Neural cell (in vitro differentiated cells): Measurements from ENCODE around the gene SURF4. TPM values are rescaled to one million over a fixed set of nuclear protein-coding genes. Genes with fewer than 3 reads are reported as not detected.
A peak's percentile ranks its signal among the peaks of the same experiment; 100 is the strongest.
"Not testable (repeated sequence)": the region's sequence is repeated elsewhere in the genome, so short reads cannot be mapped to it uniquely, and the experiment has no call there.

ENCODE experiments used
- H2AFZ ChIP-seq: fragments of 200-600, 300-800 bp; sonication (generic), shearing (Covaris generic); 2 replicates; pipeline ENCODE4 v1.6.0; 2014; ENCODE audit warnings: low read depth, mild to moderate bottlenecking, antibody characterized with exemption, low read length, moderate library complexity
- H3F3A ChIP-seq: fragments of 200-600 bp; shearing (Covaris generic); 2 replicates; pipeline ENCODE4 v1.6.1; 2016; ENCODE audit warnings: mild to moderate bottlenecking, moderate library complexity, mixed read lengths, antibody characterized with exemption, low read length; ENCODE audit not compliant: insufficient read depth, poor library complexity, severe bottlenecking
- H3K27ac ChIP-seq: fragments of 200-600, 300-800 bp; sonication (generic), shearing (Covaris generic); 2 replicates; pipeline ENCODE4 v1.5.1; 2014; ENCODE audit warnings: mild to moderate bottlenecking, low read length, moderate library complexity
- H3K27me3 ChIP-seq: fragments of 300-800, 200-600 bp; sonication (generic), shearing (Covaris generic); 2 replicates; pipeline ENCODE4 v1.6.0; 2014; ENCODE audit warnings: mild to moderate bottlenecking, low read depth, low read length, moderate library complexity; ENCODE audit not compliant: insufficient read depth
- H3K36me3 ChIP-seq: fragments of 300-800, 200-600 bp; sonication (generic), shearing (Covaris generic); 2 replicates; pipeline ENCODE4 v1.5.1; 2014; ENCODE audit warnings: mild to moderate bottlenecking, antibody characterized with exemption, low read length, moderate library complexity; ENCODE audit not compliant: insufficient read depth
- H3K4me2 ChIP-seq: fragments of 300-800, 200-600 bp; sonication (generic), shearing (Covaris generic); 2 replicates; pipeline ENCODE4 v1.6.0; 2014; ENCODE audit warnings: mild to moderate bottlenecking, low read length
- H3K4me3 ChIP-seq: fragments of 300-800, 200-600 bp; sonication (generic), shearing (Covaris generic); 2 replicates; pipeline ENCODE4 v1.5.1; 2014; ENCODE audit warnings: mild to moderate bottlenecking, low read length, moderate library complexity
- H3K79me2 ChIP-seq: fragments of 200-600 bp; shearing (Covaris generic); replicated peaks from 2 replicates; pipeline ENCODE4 v1.6.0; 2014; ENCODE audit warnings: mild to moderate bottlenecking, low read length, moderate library complexity; ENCODE audit not compliant: insufficient read depth
- H3K9ac ChIP-seq: fragments of 300-800, 200-600 bp; sonication (generic), shearing (Covaris generic); 2 replicates; pipeline ENCODE4 v1.6.1; 2016; ENCODE audit warnings: mild to moderate bottlenecking, low read length, mixed read lengths
- H3K9me2 ChIP-seq: fragments of 200-600 bp; shearing (Covaris generic); 2 replicates; pipeline ENCODE4 v1.6.1; 2016; ENCODE audit warnings: mild to moderate bottlenecking, low read length, mixed read lengths; ENCODE audit not compliant: insufficient read depth
- H3K9me3 ChIP-seq: fragments of 200-600, 300-800 bp; sonication (generic), shearing (Covaris generic); 2 replicates; pipeline ENCODE4 v1.6.1; 2016; ENCODE audit warnings: mild to moderate bottlenecking, mixed run types, low read length, moderate library complexity, mixed read lengths
- H4K20me1 ChIP-seq: fragments of 200-600 bp; shearing (Covaris generic); 2 replicates; pipeline ENCODE4 v1.6.1; 2016; ENCODE audit warnings: mild to moderate bottlenecking, mixed run types; ENCODE audit not compliant: insufficient read depth
- EP300 ChIP-seq: fragments of 450-650 bp; conservative IDR thresholded peaks from 2 replicates; pipeline ENCODE4 v1.6.1; 2014; ENCODE audit warnings: antibody characterized with exemption, mild to moderate bottlenecking, moderate library complexity; ENCODE audit not compliant: poor library complexity, severe bottlenecking
- EZH2 ChIP-seq: fragments of 200-600, 300-800 bp; shearing (Covaris generic), sonication (generic); IDR thresholded peaks from 2 replicates; pipeline ENCODE4 v1.6.1; 2014; ENCODE audit warnings: antibody characterized with exemption, low read length, borderline replicate concordance, mild to moderate bottlenecking; ENCODE audit not compliant: insufficient read depth, poor library complexity, severe bottlenecking
- MXI1 ChIP-seq: fragments of 450-650 bp; conservative IDR thresholded peaks from 2 replicates; pipeline ENCODE4 v1.6.1; 2014; ENCODE audit warnings: antibody characterized with exemption, mild to moderate bottlenecking; ENCODE audit not compliant: poor library complexity, severe bottlenecking
- POLR2AphosphoS5 ChIP-seq: IDR thresholded peaks from 2 replicates; pipeline ENCODE4 v1.6.1; 2012
- RAD21 ChIP-seq: fragments of 450-650 bp; conservative IDR thresholded peaks from 2 replicates; pipeline ENCODE4 v1.6.1; 2014; ENCODE audit warnings: antibody characterized with exemption, mild to moderate bottlenecking, moderate library complexity
- SMC3 ChIP-seq: fragments of 450-650 bp; conservative IDR thresholded peaks from 2 replicates; pipeline ENCODE4 v1.6.1; 2014; ENCODE audit warnings: antibody characterized with exemption, mild to moderate bottlenecking, moderate library complexity; ENCODE audit not compliant: poor library complexity
- TAF1 ChIP-seq: IDR thresholded peaks from 2 replicates; pipeline ENCODE4 v1.6.1; 2012; ENCODE audit warnings: low read depth
- polyA plus RNA-seq: library from polyadenylated mRNA; depleted of rRNA; stranded (reverse); fragments of >200 nt; gene quantifications from 2 replicates; pipeline ENCODE4 v1.2.3, GENCODE V29; 2014
- TF ChIP-seq, protein P1 (sequence below): fragments of 450-650 bp; IDR thresholded peaks from 2 replicates; pipeline ENCODE4 v1.5.1; 2014; ENCODE audit warnings: antibody characterized with exemption, mild to moderate bottlenecking, moderate library complexity; ENCODE audit not compliant: poor library complexity, severe bottlenecking
- TF ChIP-seq, protein P2 (sequence below): IDR thresholded peaks from 2 replicates; pipeline ENCODE4 v1.6.1; 2012; ENCODE audit warnings: borderline replicate concordance

The SURF4 gene
- polyA plus RNA-seq, 1 donor from 2014 or later: 78.3 TPM

DNA sequence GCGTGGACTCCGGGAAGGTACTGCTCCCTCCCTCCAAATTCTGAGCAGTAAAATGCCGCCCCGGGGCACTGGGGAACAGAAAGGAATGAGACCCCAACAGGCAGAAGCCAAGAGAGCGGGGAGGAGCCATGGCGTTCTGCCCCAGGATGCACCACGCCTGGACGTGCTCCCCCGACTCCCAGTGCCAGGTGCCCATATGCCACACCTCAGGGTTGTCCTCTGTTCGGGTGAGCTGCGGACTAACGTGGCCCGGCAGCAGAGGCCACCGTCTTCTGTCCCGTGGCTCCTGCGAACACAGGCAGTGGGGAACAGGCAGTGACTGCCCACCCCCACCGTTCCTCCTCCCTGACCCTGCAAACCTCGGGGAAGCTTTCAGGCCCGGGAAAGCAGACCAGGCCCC is 44.6 kb downstream of the SURF4 start:
- Histone ChIP-seq H3K4me2 (no peak overlapping the region), H3K79me2 (peaks cover 14% of the 10 kb centered on the region), H3K9me2 (no peaks in the 10 kb centered on the region), H4K20me1 (no peaks in the 10 kb centered on the region), H3K9me3 (no peaks in the 10 kb centered on the region), H3K4me3 (no peak overlapping the region), H3F3A (no peaks in the 10 kb centered on the region), H2AFZ (no peak overlapping the region), H3K27me3 (no peaks in the 10 kb centered on the region), H3K9ac (no peak overlapping the region), H3K36me3 (no peaks in the 10 kb centered on the region), H3K27ac (no peak overlapping the region)
- TF ChIP-seq, protein P1, sequence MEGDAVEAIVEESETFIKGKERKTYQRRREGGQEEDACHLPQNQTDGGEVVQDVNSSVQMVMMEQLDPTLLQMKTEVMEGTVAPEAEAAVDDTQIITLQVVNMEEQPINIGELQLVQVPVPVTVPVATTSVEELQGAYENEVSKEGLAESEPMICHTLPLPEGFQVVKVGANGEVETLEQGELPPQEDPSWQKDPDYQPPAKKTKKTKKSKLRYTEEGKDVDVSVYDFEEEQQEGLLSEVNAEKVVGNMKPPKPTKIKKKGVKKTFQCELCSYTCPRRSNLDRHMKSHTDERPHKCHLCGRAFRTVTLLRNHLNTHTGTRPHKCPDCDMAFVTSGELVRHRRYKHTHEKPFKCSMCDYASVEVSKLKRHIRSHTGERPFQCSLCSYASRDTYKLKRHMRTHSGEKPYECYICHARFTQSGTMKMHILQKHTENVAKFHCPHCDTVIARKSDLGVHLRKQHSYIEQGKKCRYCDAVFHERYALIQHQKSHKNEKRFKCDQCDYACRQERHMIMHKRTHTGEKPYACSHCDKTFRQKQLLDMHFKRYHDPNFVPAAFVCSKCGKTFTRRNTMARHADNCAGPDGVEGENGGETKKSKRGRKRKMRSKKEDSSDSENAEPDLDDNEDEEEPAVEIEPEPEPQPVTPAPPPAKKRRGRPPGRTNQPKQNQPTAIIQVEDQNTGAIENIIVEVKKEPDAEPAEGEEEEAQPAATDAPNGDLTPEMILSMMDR: no peak
- TF ChIP-seq RAD21 (no peak), POLR2AphosphoS5 (no peak), TAF1 (no peak), EZH2 (no peak), SMC3 (no peak), MXI1 (no peak), EP300 (no peak)
- TF ChIP-seq, protein P2, sequence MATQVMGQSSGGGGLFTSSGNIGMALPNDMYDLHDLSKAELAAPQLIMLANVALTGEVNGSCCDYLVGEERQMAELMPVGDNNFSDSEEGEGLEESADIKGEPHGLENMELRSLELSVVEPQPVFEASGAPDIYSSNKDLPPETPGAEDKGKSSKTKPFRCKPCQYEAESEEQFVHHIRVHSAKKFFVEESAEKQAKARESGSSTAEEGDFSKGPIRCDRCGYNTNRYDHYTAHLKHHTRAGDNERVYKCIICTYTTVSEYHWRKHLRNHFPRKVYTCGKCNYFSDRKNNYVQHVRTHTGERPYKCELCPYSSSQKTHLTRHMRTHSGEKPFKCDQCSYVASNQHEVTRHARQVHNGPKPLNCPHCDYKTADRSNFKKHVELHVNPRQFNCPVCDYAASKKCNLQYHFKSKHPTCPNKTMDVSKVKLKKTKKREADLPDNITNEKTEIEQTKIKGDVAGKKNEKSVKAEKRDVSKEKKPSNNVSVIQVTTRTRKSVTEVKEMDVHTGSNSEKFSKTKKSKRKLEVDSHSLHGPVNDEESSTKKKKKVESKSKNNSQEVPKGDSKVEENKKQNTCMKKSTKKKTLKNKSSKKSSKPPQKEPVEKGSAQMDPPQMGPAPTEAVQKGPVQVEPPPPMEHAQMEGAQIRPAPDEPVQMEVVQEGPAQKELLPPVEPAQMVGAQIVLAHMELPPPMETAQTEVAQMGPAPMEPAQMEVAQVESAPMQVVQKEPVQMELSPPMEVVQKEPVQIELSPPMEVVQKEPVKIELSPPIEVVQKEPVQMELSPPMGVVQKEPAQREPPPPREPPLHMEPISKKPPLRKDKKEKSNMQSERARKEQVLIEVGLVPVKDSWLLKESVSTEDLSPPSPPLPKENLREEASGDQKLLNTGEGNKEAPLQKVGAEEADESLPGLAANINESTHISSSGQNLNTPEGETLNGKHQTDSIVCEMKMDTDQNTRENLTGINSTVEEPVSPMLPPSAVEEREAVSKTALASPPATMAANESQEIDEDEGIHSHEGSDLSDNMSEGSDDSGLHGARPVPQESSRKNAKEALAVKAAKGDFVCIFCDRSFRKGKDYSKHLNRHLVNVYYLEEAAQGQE: no peak

DNA sequence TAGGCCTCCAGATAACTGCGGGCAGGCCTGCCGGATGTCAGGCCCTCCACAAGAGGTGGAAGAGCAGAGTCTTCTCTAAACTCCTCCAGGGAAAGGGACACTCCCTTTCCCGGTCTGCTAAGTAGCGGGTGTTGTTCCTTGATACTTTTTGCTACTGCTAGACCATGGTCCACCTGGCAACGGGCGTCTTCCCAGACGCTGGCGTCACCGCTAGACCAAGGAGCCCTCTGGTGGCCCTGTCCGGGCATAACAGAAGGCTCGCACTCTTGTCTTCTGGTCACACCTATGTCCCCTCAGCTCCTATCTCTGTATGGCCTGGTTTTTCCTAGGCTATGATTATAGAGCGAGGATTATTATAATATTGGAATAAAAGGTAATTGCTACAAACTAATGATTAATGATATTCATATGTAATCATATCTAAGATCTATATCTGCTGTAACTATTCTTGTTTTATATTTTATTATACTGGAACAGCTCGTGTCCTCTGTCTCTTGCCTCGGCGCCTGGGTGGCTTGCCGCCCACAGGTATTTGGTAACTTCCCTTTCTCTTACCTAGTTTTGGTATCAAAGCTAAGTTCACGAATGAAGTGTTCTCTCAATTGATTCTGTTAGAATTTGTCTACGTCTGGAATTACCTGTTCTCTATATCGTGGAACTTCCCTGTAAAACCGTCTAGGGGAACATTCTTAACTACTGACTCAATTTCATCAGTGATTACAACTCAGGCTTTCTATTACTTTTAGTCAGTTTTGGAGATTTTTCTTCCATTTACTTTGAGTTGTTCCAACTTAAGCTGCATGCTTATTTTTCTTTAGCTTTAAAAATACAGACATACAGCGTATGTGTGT is 46.3 kb downstream of the SURF4 start:
- not testable (repeated sequence) for H3K9me2 ChIP-seq, H3K4me2 ChIP-seq, H3K9me3 ChIP-seq, H3K4me3 ChIP-seq, H3K36me3 ChIP-seq, H3F3A ChIP-seq, H3K27me3 ChIP-seq, H2AFZ ChIP-seq, H3K9ac ChIP-seq, H3K79me2 ChIP-seq, H3K27ac ChIP-seq, H4K20me1 ChIP-seq
- TF ChIP-seq, protein P1: peak; percentile 30
